ENCODE data around the gene SMC1A. TPM values are rescaled to one million over a fixed set of nuclear protein-coding genes. Genes with fewer than 3 reads are reported as not detected.

The SMC1A gene
- total RNA-seq, 1 experiment from 2014 or later, result 100 TPM

- H3K4me3 Mint-ChIP-seq, result peak within 1 kb of the TSS; percentile 95 to 99
- no peaks in the 10 kb centered on the region for H3K27me3 ChIP-seq (ENCODE audit: insufficient read depth, low read length)
- H2BK5ac ChIP-seq (ENCODE audit: insufficient read length, low read length), result no peak within 1 kb of the TSS
- no peak within 1 kb of the TSS for H3T11ph ChIP-seq (ENCODE audit: low read length)
- H3K4me1 ChIP-seq (ENCODE audit: insufficient read depth, low read length), result no peaks in the 10 kb centered on the region
- no peak within 1 kb of the TSS for H3K56ac ChIP-seq (ENCODE audit: insufficient read length, low read depth, low read length)
- H3K14ac ChIP-seq (ENCODE audit: insufficient read depth, low read length), result peak within 1 kb of the TSS; percentile 91
- no peak within 1 kb of the TSS for H2AFZ ChIP-seq (ENCODE audit: low read length)
- peaks cover 64 to 71% of the 10 kb centered on the region in 2 experiments for H3K9me3 Mint-ChIP-seq
- H3K27ac Mint-ChIP-seq, result peak within 1 kb of the TSS; percentile 98 to 99 (median 99)
- no peak within 1 kb of the TSS; the same call in 1 of the 2 replicates for H3K4ac ChIP-seq (ENCODE audit: low read depth, low read length)
- peak within 1 kb of the TSS; percentile 73 for H3K4me2 ChIP-seq (ENCODE audit: insufficient read depth, insufficient read length, low read length)
- H4K20me1 ChIP-seq (ENCODE audit: control insufficient read depth, insufficient read depth, insufficient read length), result no peaks in the 10 kb centered on the region
- no CpG with 5 or more reads among the region's 17 CpGs for WGBS (ENCODE audit: extremely low coverage, insufficient read length, low lambda C conversion rate)
- H3K27ac ChIP-seq (ENCODE audit: insufficient read length, low read depth, low read length), result peak within 1 kb of the TSS; percentile 63
- H3K23me2 ChIP-seq (ENCODE audit: insufficient read length, low read depth, low read length, poor library complexity, severe bottlenecking), result peaks cover 6% of the 10 kb centered on the region
- DNase-seq, result no peak
- H3K18ac ChIP-seq (ENCODE audit: insufficient read length, low read depth, low read length), result peak within 1 kb of the TSS; percentile 90
- peaks cover 20% of the 10 kb centered on the region for H3K9me3 ChIP-seq (ENCODE audit: control insufficient read depth, low read depth, low read length)
- no peak within 1 kb of the TSS for H4K5ac ChIP-seq (ENCODE audit: insufficient read length, low read depth, low read length)
- H3K27me3 Mint-ChIP-seq (ENCODE audit: low read depth), result peaks cover 2% of the 10 kb centered on the region
- peaks cover 11 to 12% of the 10 kb centered on the region in 2 experiments for H3K4me1 Mint-ChIP-seq
- H4K8ac ChIP-seq (replicated peaks; ENCODE audit: insufficient read length, low read depth, low read length), result no peak within 1 kb of the TSS
- H2BK20ac ChIP-seq (ENCODE audit: low read depth, low read length, poor library complexity, severe bottlenecking), result no peak within 1 kb of the TSS
- H2BK15ac ChIP-seq (ENCODE audit: low read depth, low read length), result no peak within 1 kb of the TSS
- no peak within 1 kb of the TSS for H3K23ac ChIP-seq (ENCODE audit: insufficient read length, low read depth, low read length)
- no peak within 1 kb of the TSS for H4K91ac ChIP-seq (ENCODE audit: insufficient read length, low read depth, low read length)
- peak within 1 kb of the TSS; percentile 97 for H3K9ac ChIP-seq (ENCODE audit: extremely low read depth, insufficient read length, low read length)
- no peaks in the 10 kb centered on the region for H3K79me1 ChIP-seq (ENCODE audit: insufficient read depth, low read depth, low read length, poor library complexity, severe bottlenecking)
- H2BK120ac ChIP-seq (ENCODE audit: low read depth, low read length, poor library complexity, severe bottlenecking), result no peak within 1 kb of the TSS
- H2AK5ac ChIP-seq (ENCODE audit: insufficient read length, low read length), result no peak within 1 kb of the TSS
- H2BK12ac ChIP-seq (ENCODE audit: insufficient read length, low read depth, low read length), result no peak within 1 kb of the TSS
- TF ChIP-seq, protein P1, sequence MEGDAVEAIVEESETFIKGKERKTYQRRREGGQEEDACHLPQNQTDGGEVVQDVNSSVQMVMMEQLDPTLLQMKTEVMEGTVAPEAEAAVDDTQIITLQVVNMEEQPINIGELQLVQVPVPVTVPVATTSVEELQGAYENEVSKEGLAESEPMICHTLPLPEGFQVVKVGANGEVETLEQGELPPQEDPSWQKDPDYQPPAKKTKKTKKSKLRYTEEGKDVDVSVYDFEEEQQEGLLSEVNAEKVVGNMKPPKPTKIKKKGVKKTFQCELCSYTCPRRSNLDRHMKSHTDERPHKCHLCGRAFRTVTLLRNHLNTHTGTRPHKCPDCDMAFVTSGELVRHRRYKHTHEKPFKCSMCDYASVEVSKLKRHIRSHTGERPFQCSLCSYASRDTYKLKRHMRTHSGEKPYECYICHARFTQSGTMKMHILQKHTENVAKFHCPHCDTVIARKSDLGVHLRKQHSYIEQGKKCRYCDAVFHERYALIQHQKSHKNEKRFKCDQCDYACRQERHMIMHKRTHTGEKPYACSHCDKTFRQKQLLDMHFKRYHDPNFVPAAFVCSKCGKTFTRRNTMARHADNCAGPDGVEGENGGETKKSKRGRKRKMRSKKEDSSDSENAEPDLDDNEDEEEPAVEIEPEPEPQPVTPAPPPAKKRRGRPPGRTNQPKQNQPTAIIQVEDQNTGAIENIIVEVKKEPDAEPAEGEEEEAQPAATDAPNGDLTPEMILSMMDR (conservative IDR thresholded peaks at IDR 0.05), result no peak
- peaks cover 20% of the 10 kb centered on the region; the same call in 1 of the 2 replicates for H3K79me2 ChIP-seq (ENCODE audit: insufficient read depth, low read length)
- peaks cover 9 to 21% (median 19%) of the 10 kb centered on the region in 3 experiments for H3K36me3 Mint-ChIP-seq (ENCODE audit: insufficient read depth in 1 of 3, low read depth in 3 of 3)
Measured at GRCh38 chrX:53422861-53423306, 430 bp upstream of the SMC1A start, which contains the start of gene RIBC1. Gene RIBC1 (plus strand): TSS chrX:53422873. CDS start chrX:53426277, 3,404 bp downstream.
